Measurements from ENCODE around the gene DUOXA1.

The DUOXA1 gene

GRCh38 chr15:45129651-45130129, at the start of gene DUOXA1, which contains the start of gene DUOX1:
TSS of gene DUOXA1 (minus strand) at chr15:45129879. CDS start at chr15:45123014, 6,865 bp downstream.
TSS of gene DUOX1 (plus strand) at chr15:45129994. CDS start at chr15:45131967, 1,973 bp downstream.
- peak; percentile 28 for DNase-seq

- DNase-seq, result no peak
Observed at GRCh38 chr15:45177285-45177684, 47.6 kb upstream of the DUOXA1 start.

- no peak for DNase-seq
Observed at GRCh38 chr15:45174577-45174976, 44.9 kb upstream of the DUOXA1 start.

- DNase-seq, result no peak
Observed at GRCh38 chr15:45174069-45174468, 44.4 kb upstream of the DUOXA1 start.

GRCh38 chr15:45171912-45172311, 42.2 kb upstream of the DUOXA1 start:
- DNase-seq, result no peak

GRCh38 chr15:45169608-45170480, 40.2 kb upstream of the DUOXA1 start:
- no peak for DNase-seq

- DNase-seq, result no peak
Observed at GRCh38 chr15:45168751-45169551, 39.3 kb upstream of the DUOXA1 start.

- no peak for DNase-seq
Observed at GRCh38 chr15:45168286-45168685, 38.6 kb upstream of the DUOXA1 start.

- DNase-seq, result no peak
Observed at GRCh38 chr15:45167631-45168205, 38.0 kb upstream of the DUOXA1 start.

GRCh38 chr15:45166834-45167630, 37.4 kb upstream of the DUOXA1 start:
- DNase-seq, result peak; percentile 80

- DNase-seq, result no peak
Observed at GRCh38 chr15:45165536-45165935, 35.9 kb upstream of the DUOXA1 start.

- DNase-seq, result no peak
Observed at GRCh38 chr15:45164914-45165313, 35.2 kb upstream of the DUOXA1 start.

- no peak for DNase-seq
Observed at GRCh38 chr15:45163508-45163856, 33.8 kb upstream of the DUOXA1 start.

GRCh38 chr15:45162771-45163507, 33.3 kb upstream of the DUOXA1 start:
- DNase-seq, result peak; percentile 64

- no peak for DNase-seq
Observed at GRCh38 chr15:45161666-45162065, 32.0 kb upstream of the DUOXA1 start.

GRCh38 chr15:45157974-45158373, 28.3 kb upstream of the DUOXA1 start:
- DNase-seq, result no peak

GRCh38 chr15:45156744-45157455, 27.2 kb upstream of the DUOXA1 start:
- DNase-seq, result no peak

GRCh38 chr15:45155739-45156138, 26.1 kb upstream of the DUOXA1 start:
- DNase-seq, result no peak

- DNase-seq, result no peak
Observed at GRCh38 chr15:45151998-45152828, 22.5 kb upstream of the DUOXA1 start.

GRCh38 chr15:45150997-45151396, 21.3 kb upstream of the DUOXA1 start:
- no peak for DNase-seq

Measured in activated CD8-positive, alpha-beta memory T cell treated with anti-CD3 and anti-CD28 coated beads, Interleukin-2, amount 50 U/mL, for 4 hours (primary cell).